Measurements from ENCODE around the gene SLC31A2.

- no peak for TF ChIP-seq EP300 (IDR thresholded peaks at IDR 0.05; ENCODE audit: borderline replicate concordance in 1 of 2, low read depth in 1 of 2, low read length in 1 of 2)
- TF ChIP-seq CTCF (IDR thresholded peaks at IDR 0.05) = no peak
Measured at GRCh38 chr9:113151696-113152630, 1.2 kb downstream of the SLC31A2 start.

Data from SK-N-SH (cell line).